Measurements from ENCODE around the gene ICOSLG. TPM values are rescaled to one million over a fixed set of nuclear protein-coding genes. Genes with fewer than 3 reads are reported as not detected.
"Not testable (repeated sequence)": the region's sequence is repeated elsewhere in the genome, so short reads cannot be mapped to it uniquely, and the experiment has no call there.

The ICOSLG gene, protein sequence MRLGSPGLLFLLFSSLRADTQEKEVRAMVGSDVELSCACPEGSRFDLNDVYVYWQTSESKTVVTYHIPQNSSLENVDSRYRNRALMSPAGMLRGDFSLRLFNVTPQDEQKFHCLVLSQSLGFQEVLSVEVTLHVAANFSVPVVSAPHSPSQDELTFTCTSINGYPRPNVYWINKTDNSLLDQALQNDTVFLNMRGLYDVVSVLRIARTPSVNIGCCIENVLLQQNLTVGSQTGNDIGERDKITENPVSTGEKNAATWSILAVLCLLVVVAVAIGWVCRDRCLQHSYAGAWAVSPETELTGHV
- total RNA-seq: 2.6 TPM

DNA sequence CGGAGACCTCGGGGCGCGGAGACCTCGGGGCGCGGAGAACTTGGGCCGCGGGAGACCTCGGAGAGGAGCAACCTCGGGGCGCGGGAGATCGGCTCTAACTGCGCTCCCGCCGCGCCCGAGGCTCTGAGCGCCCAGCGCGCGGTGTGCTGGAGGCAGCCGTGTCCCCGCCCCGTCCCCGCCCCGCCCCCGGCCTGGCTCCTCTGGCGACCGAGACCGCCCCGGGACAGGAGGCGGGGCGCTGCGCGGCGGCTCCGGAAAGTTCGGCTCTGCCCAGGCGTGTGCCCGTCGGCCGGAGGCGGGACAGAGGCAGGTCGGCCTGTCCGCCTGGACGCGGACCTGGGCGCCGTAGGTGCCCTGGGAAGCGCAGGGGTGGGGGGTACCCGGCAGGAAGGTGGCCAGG, at the start of gene ICOSLG:
ICOSLG (minus strand) TSS at position 102 of the 400 bp plus-strand sequence. CDS start 126 bp downstream, outside the sequence.
- peak; percentile 73 for ATAC-seq

DNA sequence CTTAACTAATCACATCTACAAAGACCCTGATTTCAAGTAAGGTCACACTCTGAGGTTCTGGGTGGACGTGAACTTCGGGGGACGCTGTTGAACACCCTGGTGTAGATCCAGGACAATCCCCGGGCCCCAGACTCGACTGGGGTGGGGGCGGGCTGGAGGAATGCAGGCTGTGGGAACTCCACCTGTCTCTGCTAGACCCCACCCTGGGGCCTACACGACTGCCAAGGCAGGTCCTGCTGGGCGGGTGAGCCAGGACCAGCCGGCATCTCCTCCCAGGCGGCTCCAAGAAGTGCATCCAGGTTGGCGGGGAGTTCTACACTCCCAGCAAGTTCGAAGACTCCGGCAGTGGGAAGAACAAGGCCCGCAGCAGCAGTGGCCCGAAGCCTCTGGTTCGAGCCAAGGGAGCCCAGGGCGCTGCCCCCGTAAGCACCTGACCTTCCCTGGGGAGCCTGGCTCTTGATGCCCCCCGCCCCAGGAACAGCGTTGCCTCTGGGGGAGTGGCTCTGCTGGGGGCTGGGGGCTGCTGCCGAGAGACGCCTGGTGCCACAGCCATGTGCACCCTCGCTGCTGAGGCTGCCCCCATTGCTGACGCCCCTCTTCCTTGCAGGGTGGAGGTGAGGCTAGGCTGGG, 48.8 kb upstream of the ICOSLG start:
- no peak for ATAC-seq

DNA sequence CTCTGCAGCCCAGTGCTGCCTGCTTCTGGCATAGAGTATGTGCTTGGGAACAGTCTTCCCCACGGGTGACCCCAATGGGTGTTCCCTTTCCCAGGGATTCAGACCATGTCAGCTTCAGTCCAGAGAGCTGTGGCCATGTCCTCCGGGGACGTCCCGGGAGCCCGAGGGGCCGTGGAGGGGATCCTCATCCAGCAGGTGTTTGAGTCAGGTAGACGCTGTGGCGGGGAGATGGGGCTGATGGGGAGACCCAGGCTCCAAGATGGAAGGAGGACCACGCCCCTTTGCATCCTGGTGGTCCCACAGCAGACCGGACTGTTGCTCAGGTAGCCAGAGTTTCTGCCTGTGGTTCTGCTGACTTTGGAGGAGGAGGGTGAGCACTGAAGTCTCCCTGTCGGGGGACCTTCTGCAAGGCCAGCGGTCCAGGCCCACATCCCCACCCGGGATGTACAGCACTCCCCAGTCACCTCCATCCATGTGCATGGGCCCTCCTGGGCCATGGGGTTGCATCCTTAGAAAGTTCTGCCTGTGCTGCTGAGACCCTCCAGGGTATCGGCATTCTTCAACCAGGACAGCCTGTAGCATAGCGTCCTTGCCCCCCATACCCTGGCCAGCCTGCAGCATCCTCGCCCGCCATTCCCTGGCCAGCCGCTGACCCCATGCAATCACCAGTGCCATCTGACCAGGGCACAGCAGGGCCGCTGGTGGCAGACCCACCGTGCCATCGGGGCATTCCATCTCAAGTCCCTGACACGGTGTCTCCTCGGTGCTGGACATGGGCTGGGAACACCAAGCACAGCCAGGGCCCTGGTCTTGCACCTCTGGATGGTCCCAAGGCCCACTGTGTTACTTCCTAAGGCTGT, 47.7 kb upstream of the ICOSLG start:
- ATAC-seq: no peak

DNA sequence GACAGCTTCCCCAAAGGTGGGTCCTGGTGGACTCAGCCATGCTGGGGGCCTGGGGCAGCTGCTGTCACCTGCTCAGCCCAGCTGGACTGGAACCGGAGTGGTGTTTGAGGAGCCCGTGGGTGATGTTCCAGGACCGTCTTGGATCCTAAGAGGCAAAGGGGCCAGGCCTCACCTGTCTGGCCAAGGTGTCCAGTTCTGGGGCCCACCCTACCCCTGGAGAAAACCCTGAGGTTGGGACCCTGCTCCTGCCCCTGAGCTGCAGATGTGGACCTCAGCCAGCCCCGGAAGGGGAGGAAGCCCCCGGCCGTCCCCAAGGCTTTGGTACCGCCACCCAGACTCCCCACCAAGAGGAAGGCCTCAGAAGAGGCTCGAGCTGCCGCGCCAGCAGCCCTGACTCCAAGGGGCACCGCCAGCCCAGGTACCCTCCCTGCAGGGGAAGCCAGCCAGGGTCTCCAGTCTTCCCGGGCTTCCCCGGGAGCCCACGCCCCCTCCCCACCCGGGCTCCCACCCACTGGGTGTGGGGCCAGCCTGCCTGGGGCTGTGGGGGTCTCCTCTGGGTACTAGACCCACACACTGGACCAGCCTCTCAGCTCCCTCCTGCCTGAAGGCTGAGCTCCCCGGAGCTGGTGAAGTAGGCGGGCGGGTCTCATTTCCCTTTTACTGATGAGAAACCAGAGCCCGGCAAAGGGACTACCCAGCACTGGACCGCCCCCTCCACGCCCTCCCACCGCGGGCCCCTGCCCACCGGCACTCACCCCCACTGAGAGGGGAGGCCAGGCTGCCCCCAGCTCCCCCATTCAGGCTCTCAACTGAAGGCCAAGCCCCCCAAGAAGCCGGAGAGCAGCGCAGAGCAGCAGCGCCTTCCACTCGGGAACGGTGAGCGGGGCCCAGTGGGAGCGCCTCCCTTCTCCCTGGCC, 46.2 kb upstream of the ICOSLG start:
- ATAC-seq: no peak

DNA sequence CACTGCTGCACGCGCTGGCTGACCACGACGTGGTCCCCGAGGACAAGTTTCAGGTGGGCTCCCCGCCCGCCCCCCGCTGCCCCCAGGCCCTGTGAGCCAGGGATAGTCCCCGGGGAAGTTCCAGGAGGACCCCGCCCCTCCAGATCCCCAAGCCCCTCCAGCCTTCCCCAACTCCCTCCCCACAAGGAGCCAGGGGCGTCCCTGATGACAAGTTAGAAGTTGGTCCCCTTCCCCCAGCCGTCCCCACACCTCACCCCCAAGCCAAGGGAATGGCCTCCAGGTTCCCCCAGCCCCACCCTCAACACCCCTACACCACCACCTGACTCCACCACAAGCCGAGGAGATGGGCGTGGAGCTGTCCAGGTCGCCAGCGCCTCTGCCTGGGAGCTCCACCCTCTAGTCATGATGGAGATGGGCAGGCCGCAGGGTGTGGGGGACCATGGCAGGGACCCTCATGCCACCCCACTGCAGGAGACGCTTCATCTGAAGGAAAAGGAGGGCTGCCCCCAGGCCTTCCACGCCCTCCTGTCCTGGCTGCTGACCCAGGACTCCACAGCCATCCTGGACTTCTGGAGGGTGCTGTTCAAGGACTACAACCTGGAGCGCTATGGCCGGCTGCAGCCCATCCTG, 45.5 kb upstream of the ICOSLG start:
- ATAC-seq: no peak

DNA sequence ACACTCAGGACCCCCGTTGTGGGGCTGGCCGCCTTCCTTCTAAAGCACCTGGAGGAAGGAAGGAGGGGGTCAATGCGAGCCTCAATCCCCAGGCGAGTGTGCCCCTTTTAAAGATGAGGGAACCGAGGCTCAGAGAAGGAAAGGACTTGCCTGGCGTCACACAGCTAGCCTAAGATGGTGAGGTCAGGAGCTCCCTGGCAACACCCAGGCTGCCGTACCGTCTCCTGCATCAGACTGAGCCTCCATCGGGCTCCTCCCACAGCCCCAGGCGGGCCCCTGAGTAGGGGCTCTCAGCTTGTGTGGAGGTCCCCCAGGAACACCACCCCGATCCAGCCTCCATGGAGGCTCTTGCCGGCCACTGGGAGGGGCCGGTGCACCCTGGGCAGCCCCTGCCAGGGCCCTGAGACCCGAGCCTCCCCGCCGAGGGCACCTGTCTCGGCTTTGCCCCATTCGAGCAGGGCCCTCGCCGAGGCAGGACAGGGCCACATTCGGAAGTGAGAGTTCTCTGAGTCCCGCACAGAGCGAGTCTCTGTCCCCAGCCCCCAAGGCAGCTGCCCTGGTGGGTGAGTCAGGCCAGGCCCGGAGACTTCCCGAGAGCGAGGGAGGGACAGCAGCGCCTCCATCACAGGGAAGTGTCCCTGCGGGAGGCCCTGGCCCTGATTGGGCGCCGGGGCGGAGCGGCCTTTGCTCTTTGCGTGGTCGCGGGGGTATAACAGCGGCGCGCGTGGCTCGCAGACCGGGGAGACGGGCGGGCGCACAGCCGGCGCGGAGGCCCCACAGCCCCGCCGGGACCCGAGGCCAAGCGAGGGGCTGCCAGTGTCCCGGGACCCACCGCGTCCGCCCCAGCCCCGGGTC, 44.6 kb upstream of the ICOSLG start, which contains the start of gene AIRE:
AIRE (plus strand) TSS at position 739 of the 855 bp plus-strand sequence. CDS start 131 bp downstream, outside the sequence.
- peak; percentile 12 for ATAC-seq

DNA sequence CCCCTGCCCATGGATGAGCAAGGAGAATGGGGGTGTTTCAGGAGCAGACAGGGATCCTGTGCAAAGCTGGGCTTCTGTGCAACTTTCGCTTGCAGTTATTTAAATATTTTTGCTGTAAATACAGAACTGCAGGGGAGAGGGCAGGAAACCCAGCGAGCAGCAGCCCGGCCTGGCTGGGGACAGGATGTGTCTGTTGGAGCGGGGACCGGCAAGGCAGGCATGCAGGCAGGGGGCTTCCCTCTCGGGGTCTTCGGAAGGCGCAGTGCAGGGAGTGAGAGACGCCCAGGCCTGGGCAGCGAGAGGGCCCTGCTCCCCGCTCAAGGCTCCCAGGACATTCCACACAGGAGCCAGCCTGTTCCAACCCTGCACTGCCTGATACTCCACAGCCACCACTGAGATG, 43.2 kb upstream of the ICOSLG start:
- no peak for ATAC-seq

DNA sequence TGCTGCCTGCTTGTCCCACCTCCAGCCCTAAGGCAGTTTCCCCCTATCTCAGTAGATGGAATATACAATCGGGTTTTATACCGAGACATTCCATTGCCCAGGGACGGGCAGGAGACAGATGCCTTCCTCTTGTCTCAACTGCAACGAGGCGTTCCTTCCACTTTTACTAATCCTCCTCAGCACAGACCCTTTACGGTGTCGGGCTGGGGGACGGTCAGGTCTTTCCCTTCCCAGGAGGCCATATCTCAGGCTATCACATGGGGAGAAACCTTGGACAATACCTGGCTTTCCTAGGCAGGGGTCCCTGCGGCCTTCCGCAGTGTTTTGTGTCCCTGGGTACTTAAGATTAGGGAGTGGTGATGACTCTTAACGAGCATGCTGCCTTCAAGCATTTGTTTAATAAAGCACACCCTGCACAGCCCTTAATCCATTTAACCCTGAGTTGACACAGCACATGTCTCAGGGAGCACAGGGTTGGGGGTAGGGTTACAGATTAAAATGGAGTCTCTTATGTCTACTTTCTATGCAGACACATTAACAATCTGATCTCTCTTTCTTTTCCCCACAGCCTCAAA, 42.6 kb upstream of the ICOSLG start:
- not testable (repeated sequence) for ATAC-seq

DNA sequence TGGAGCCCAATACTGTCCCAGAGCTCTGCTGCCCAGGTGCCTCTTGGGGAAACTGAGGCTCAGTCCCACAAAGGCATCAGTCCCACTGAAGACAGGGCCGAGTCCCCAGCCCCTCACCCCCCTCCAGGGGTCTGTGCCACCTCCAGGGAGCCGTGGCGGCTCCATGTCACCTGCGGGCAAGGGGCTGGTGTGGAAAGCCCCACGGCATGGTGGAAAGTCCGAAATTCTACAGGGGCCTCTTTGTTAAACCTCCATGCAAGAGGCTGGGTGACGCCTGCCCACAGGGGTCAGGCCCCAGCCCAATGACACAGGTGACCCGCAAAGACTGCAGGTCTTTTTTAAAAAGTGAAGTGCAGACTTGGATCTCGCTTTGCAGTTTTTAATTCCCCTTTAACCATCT, 41.6 kb upstream of the ICOSLG start:
- no peak for ATAC-seq

DNA sequence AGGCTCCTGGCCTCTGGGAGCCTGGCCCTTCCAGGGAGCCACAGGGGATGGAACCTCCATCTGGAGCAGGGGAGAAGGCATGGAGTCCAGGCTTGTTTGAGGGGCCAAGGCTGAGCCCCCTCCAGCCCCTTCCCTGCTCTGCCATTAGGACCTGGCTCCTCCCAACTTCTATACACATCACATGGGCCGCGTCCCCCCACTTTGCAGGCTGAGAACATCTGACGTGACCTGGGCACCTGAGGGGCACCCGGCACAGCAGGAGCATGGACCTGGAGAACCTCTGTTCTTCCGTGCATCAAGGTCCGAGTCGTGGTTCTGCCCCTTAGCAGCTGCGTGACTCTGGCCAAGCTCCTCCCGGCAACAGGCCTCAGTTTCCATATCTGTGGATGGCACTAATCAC, 41.1 kb upstream of the ICOSLG start:
- ATAC-seq: no peak

DNA sequence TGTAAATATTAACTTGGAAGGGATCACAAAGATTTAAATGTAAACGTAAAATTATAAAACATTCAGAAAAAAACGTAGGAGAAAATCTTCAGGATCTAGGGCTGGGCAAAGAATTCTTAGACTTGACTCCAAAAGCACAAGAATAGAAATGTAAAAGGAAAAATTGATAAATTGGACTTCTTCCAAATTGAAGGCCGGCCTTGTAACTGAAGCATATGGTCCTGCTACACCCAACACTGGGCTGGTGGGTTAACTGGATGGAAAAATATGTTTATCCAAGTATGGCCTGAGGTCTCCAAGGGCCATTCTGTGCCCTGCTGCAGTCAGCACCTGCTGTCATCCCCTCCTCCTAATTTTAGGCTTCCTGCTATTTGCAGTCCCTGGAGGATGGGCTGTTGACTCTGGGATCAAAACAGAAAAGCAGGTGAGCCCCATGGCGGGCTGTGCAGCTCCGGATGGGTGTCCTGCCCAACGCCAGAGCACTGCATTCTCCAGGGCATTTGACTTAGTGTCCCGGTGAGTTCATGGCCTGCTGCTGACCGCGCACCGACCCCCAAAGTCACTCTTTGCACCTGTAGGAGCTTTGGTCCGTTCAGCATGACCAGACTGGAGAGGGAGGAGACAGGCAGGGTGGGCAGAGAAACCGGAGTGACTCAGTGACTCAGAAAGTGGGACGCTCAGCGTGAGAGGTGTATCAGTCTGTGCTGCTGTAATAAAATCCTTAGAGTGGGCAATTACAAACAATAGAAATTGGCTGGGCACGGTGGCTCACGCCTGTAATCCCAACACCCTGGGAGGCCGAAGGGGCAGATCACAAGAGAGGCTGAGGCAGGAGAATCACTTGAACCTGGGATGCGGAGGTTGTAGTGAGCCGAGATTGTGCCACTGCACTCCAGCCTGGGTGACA, 38.9 kb upstream of the ICOSLG start:
- no peak for ATAC-seq

DNA sequence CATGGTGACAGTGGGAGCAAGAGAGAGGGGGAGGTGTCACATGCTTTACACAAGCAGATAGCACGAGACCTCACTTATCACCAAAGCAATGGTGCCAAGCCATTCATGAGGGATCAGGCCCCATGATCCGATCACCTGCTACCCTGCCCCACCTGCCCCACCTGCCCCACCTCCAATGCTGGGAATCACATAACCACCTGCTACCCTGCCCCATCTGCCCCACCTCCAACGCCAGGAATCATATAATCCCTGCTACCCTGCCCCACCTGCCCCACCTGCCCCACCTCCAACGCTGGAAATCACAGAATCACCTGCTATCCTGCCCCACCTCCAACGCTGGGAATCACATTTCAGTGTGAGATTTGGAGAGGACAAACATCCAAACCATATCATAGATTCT, 34.3 kb upstream of the ICOSLG start:
- ATAC-seq: no peak

DNA sequence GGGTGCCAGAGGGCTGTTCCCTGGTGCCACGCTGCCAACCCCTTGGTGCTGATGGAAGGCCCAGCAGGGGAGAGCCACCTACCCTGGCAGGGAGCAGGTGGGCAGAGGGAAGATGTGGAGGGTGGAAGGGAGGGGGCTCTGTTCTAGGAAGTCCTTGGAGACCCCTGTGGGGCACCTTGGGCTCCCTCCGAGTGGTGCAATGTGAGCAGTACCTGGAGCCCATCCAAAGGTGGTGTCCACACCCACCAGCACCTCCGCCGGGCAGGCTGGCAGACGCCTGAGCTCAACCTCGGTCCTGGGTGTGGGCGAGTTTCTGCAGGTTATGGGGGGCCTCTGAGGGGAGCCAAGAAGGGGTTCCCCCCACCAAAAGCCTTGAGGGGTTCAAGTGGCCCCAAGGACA, 32.3 kb upstream of the ICOSLG start:
- ATAC-seq: peak; percentile 20

DNA sequence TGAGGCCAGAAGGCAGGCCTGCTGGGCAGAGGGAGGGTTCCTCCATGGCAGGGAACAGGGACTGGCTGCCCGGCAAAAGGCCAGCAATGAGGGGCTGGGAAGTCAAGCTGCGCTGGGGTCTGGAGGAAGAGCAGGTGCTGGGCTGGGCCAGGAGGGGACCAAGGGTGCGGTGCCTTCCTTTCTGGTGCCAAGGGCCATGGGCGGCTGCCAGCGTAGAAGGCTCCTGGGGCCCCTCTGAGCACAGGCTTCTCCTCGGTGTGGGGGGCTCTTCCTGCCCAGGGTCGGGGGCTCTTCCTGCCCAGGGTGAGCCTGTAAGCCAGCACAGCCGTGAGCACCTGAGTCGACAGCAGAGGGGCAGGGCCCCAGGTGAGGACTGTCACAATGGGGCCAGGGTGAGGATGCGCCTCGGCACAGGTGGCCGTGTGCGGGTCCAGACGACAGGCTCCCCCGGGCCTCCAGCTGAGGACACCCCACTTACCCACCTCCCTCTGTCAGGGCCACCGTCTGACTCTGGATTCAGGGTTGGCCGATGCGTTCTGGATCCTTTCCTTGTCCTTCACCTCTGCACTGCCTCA, 31.6 kb upstream of the ICOSLG start:
- ATAC-seq: peak; percentile 18

DNA sequence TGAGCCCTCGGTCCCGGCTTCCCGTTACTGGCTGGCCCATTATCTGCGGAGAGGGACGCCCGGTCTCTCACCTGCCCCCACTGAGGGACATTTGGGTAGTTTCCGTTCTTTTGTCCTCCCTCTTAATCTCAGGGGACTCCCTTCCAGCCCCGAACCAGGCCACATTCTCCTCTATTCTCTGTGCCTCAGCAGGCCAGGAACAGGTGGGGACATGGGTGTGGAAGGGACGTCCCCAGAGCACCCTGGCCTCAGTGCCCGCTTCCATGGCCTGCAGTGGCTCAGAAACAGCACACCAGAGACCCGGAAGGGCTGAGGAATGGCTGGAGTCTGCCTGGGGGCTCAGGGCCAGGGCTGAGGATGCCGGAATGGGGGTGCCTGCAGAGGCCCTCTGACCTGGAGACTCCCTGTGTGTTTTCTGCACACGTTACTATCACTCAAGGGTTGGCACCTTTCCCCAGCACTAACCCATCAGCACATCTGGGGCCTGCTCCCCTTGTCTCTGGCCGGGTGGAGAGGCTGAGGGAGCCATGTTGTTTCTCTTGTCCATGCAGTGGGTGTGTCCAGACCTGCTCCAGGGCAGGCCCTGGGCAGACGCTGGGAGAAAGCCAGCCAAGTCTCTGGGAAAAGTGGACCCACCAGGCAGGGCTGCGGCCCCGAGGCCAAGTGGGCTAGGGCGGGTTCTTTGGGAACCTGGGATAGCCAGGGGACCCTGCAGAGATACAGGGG, 31.0 kb upstream of the ICOSLG start:
- no peak for ATAC-seq

DNA sequence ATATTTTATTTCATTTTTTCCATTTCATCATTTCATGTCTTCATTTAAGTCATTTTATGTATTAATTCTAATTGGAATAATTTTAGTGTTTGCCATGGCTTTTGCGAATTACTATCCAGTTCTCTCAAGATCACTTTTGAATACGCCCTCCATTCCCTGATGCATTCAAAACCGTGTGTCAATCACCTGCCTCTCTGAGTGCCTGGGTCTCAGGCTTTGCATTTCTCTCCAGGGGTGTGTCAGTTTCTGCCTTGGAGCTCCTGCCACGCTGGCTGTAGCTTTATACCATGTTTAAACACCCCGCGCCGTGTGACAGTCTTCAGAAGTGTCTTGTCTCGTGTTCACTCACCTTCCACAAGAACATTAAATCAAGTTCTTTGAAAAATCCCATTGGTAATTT, 28.3 kb upstream of the ICOSLG start:
- no peak for ATAC-seq

DNA sequence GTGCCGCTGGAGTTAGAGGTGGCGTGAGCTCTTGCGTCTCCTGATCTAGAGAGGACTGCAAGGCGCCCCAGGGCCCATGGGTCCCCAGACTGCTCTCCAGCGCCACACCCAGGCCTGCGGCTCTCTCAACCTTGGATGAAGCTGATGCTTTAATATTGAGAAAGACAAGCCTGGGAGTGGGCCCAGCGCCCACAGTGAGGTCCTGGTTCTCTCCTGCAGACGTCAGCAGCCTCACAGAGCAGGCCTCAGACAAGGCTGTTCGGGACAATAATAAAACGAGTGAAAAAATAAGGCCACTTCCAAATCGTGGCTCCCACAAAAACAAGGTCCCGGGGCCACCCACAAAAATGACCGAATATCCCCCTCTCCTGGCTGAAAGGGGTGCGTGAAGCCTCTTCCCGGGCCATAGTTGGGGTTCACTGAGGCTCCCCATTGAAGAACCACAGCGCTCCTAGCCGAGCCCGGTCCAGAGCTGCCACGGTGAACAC, 27.0 kb upstream of the ICOSLG start:
- peak; percentile 44 for ATAC-seq

DNA sequence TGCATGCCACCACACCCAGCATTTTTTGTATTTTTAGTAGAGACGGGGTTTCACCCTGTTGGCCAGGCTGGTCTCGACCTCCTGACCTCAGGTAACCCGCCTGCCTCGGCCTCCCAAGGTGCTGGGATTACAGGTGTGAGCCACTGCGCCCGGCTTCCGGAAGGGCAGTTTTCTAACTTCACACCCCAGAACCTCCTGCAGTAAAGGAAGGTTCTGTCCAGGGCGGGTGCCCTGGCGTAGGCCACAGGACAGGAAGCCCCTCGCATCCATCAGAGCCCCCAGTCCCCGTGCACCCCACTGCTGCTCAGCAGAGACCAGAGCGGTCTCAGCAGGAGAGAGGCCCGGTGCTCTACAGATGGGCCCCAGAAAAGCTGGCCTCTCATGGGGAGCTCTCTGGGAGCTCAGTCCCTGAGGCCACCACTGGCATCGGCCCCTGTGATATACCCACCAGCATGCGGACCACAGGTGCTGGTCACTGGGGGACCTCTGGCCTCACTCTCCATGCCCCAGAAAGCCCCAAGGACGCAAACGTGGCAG, 25.1 kb upstream of the ICOSLG start:
- ATAC-seq: no peak
